ENCODE results near the gene ANKRD37.

The ANKRD37 gene

DNA sequence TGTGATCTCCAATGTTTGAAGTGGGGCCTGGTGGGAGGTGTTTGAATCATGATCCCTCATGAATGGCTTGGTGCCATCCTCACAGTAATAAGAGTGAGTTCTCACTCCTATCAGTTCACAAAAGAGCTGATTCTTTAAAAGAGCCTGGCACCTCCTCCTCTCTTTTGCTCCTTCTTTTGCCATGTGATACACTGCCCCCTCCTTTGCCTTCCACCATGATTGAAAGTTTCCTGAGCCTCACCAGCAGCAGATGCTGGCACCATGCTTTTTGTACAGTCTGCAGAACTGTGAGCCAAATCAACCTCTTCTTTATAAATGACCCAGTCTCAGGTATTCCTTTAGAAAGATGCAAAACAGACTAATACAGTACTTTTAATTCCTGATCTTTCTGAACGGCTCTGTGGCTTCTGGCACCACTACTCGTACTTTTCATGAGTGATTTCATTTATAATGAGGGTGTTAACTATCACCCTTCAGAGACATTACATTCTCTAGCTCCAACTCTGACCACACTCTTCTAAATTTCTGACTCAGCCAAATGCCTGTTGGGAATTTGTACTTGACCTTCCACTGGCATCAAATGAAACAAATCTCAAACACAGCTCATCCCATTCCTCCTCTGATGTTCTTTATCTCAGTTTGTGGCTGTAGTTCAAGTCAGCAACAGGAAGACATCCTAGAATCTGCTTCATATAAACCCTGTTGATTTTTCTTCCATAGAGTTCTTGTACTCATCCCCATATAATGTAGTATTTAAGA, 24.9 kb downstream of the ANKRD37 start:
- Mint-ChIP-seq H3K4me3 (no peak overlapping the region), H3K4me1 (peaks cover 13 to 19% of the 10 kb centered on the region in 2 donors), H3K27me3 (no peaks in the 10 kb centered on the region), H3K36me3 (peaks cover 23 to 35% of the 10 kb centered on the region in 2 donors), H3K9me3 (no peaks in the 10 kb centered on the region), H3K27ac (no peak overlapping the region)
- no peak for DNase-seq
- ATAC-seq (replicated peaks) = no peak

DNA sequence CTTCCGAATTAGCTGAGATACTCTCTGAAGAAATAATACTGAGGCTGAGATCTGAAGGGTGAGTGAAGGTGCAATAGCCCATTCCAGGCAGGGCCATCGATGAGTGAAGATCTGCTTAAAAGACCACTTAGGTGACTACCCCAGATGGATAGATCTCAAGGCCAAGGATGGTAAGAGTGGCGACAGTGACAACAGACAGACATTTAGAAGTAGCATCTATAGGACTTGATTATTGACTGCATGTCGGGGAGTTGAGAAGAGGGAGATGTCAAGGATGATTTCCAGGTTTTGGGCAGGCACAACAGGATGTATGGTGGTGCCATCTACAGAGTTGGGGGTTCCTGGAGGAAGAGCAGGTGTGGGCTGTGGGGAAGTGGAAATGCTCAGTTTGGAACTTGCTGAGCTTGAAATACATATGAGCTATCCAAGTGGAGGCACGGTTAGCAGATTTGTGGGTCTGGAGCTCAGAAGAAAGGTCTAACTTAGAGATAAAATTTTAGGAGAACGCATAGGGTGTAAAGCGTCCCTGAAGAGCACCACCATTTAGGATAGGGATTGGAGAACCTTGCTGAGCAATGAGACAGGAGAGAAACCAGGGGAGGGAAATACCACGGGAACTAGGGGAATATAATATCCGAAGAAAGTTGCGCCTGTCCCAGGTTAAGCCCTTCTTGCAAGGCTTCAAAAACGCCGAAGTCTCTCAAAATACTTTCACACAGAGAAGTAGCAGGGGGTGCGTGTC, 28.4 kb downstream of the ANKRD37 start:
- ATAC-seq (replicated peaks) = peak in 1 of 2 donors; percentile 2
- Mint-ChIP-seq H3K27ac (peak overlapping the region; percentile 100), H3K4me1 (peaks cover 13 to 20% of the 10 kb centered on the region in 2 donors)

GRCh38 chr4:185425647-185426352, 29.2 kb downstream of the ANKRD37 start, which contains the start of gene UFSP2:
Gene UFSP2 (minus strand): TSS chr4:185425964. CDS start chr4:185425868, 96 bp downstream.
- peaks cover 13 to 20% of the 10 kb centered on the region in 2 donors for H3K4me1 Mint-ChIP-seq
- H3K9me3 Mint-ChIP-seq = no peaks in the 10 kb centered on the region
- DNase-seq = peak; percentile 87
- H3K36me3 Mint-ChIP-seq = peaks cover 8 to 19% of the 10 kb centered on the region in 2 donors
- H3K27me3 Mint-ChIP-seq = peaks cover 3 to 11% of the 10 kb centered on the region in 2 donors
- H3K27ac Mint-ChIP-seq = peak within 1 kb of the TSS; percentile 100
- H3K4me3 Mint-ChIP-seq = peak within 1 kb of the TSS; percentile 78 to 87
- ATAC-seq (replicated peaks) = peak; percentile 93 to 95

More for the DNA sequence above, 28.4 kb downstream of the ANKRD37 start:
- Mint-ChIP-seq H3K9me3 (no peaks in the 10 kb centered on the region), H3K36me3 (peaks cover 8 to 19% of the 10 kb centered on the region in 2 donors), H3K4me3 (peak overlapping the region; percentile 78 to 87), H3K27me3 (peaks cover 3 to 11% of the 10 kb centered on the region in 2 donors)
- no peak for DNase-seq

DNA sequence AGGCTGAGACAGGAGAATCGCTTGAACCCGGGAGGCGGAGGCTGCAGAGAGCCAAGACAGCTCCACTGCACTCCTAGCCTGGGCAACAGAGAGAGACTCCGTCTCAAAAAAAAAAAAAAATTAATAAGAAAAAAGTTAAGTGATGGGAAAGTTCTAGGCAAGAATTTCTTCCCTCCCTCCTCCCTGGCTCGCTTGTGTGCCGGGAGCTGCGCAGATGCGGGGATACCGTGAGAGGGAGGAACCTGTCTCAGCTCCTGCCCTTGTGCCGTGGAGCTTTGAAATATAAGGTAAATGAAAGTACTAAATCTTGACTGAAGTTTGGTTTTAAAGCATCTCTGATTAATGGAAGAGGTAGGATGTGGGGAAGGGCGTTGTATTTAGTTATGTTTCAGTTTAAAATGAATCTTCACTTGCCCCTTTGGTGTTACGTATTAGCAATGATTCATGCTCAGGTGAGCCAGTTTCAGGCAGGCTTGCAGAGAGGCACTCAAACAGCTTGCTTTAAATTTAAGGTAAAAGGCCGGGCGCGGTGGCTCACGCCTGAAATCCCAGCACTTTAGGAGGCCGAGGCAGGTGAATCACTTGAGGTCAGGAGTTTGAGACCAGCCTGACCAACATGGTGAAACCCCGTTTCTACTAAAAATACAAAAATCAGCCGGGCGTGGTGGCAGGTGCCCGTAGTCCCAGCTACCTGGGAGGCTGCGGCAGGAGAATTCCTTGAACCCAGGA, 30.5 kb downstream of the ANKRD37 start:
- peaks cover 7 to 17% of the 10 kb centered on the region in 2 donors for H3K27me3 Mint-ChIP-seq
- H3K36me3 Mint-ChIP-seq = peaks cover 0 to 9% of the 10 kb centered on the region in 2 donors
- H3K9me3 Mint-ChIP-seq = no peaks in the 10 kb centered on the region
- DNase-seq (no peak), ATAC-seq (replicated peaks) (no peak)
- H3K4me1 Mint-ChIP-seq = peaks cover 11 to 20% of the 10 kb centered on the region in 2 donors
- no peak overlapping the region for H3K27ac Mint-ChIP-seq
- no peak overlapping the region for H3K4me3 Mint-ChIP-seq

- H3K4me1 Mint-ChIP-seq = peaks cover 5 to 12% of the 10 kb centered on the region in 2 donors
- no peak overlapping the region for H3K4me3 Mint-ChIP-seq
- DNase-seq = no peak
- no peak for ATAC-seq (replicated peaks)
- H3K27me3 Mint-ChIP-seq = peaks cover 7 to 17% of the 10 kb centered on the region in 2 donors
- H3K9me3 Mint-ChIP-seq = no peaks in the 10 kb centered on the region
- no peak overlapping the region for H3K27ac Mint-ChIP-seq
- no peaks in the 10 kb centered on the region for H3K36me3 Mint-ChIP-seq
Observed at GRCh38 chr4:185429660-185430059, 33.0 kb downstream of the ANKRD37 start.

GRCh38 chr4:185435466-185435865, 38.8 kb downstream of the ANKRD37 start:
- H3K4me3 Mint-ChIP-seq = no peak overlapping the region
- ATAC-seq (replicated peaks) (no peak), DNase-seq (no peak)
- H3K27me3 Mint-ChIP-seq = peaks cover 4 to 6% of the 10 kb centered on the region in 2 donors
- H3K36me3 Mint-ChIP-seq = no peaks in the 10 kb centered on the region
- H3K27ac Mint-ChIP-seq = no peak overlapping the region
- H3K4me1 Mint-ChIP-seq = no peaks in the 10 kb centered on the region
- no peaks in the 10 kb centered on the region for H3K9me3 Mint-ChIP-seq

DNA sequence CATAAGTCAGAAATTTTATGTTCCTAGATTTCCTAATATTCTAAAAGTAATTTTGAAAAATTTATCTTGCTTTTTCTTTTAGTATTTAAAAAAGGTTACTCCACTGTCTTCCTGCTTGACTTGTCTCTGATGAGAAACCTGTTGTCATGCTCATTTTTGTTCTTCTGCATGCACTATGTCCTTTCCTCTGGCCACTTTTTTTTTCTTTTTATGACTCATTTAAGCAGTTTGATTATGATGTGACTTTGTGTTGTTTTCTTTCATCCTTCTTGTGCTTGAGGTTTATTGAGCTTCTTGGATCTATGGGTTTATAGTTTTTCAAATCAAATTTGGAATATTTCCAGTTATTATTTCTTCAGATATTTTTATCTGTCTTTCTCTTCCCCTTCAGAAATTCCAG, 41.2 kb downstream of the ANKRD37 start:
- H3K4me3 Mint-ChIP-seq = no peak overlapping the region
- DNase-seq (no peak), ATAC-seq (replicated peaks) (no peak)
- H3K27me3 Mint-ChIP-seq = peaks cover 0 to 5% of the 10 kb centered on the region in 2 donors
- no peaks in the 10 kb centered on the region for H3K4me1 Mint-ChIP-seq
- H3K36me3 Mint-ChIP-seq = no peaks in the 10 kb centered on the region
- H3K27ac Mint-ChIP-seq = no peak overlapping the region
- no peaks in the 10 kb centered on the region for H3K9me3 Mint-ChIP-seq

- no peak for DNase-seq
- H3K27me3 Mint-ChIP-seq = peaks cover 0 to 5% of the 10 kb centered on the region in 2 donors
Observed at GRCh38 chr4:185441479-185441878, 44.8 kb downstream of the ANKRD37 start.

DNA sequence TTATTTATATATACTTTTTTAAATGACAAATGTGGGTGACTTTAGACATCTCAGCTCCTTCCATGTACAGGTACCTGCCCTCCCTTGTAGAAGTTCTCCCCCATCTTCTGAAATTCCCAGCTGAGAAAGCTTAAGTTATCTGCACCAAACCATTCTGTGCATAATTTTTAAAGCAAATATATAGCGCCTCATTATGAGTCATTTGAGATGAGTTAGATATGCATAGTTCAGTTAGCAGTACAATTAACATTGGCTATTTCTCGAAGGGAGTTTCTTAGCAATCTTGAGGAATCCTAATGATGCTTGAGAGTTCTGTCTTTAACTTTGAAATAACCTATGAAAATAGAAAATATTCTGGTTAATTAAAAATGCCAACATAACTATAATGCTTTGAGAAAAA, 48.6 kb downstream of the ANKRD37 start:
- H3K4me1 Mint-ChIP-seq = no peaks in the 10 kb centered on the region
- no peaks in the 10 kb centered on the region for H3K36me3 Mint-ChIP-seq

More at GRCh38 chr4:185441479-185441878, 44.8 kb downstream of the ANKRD37 start:
- Mint-ChIP-seq H3K4me3 (no peak overlapping the region), H3K36me3 (no peaks in the 10 kb centered on the region), H3K27ac (no peak overlapping the region), H3K4me1 (no peaks in the 10 kb centered on the region), H3K9me3 (no peaks in the 10 kb centered on the region)
- no peak for ATAC-seq (replicated peaks)

More for the DNA sequence above, 48.6 kb downstream of the ANKRD37 start:
- no peak for ATAC-seq (replicated peaks)
- H3K27ac Mint-ChIP-seq = no peak overlapping the region
- no peak overlapping the region for H3K4me3 Mint-ChIP-seq
- no peak for DNase-seq
- peaks cover 0 to 6% of the 10 kb centered on the region in 2 donors for H3K27me3 Mint-ChIP-seq
- no peaks in the 10 kb centered on the region for H3K9me3 Mint-ChIP-seq
